IPS DF 6.9 (cell line): Measurements from ENCODE around the gene LMNA.
A peak's percentile ranks its signal among the peaks of the same experiment; 100 is the strongest.

Experiments
- DNase-seq: peaks from one replicate; pipeline ENCODE4 v3.0.0-alpha.2; 2013; ENCODE audit warnings: low read depth, low spot score
- H3K27ac ChIP-seq: one replicate; pipeline ENCODE4 v1.5.1; 2013; ENCODE audit warnings: low read length, control low read depth
- H3K27me3 ChIP-seq: 2 replicates; pipeline ENCODE4 v1.6.1; 2013; ENCODE audit warnings: mild to moderate bottlenecking, low read length; ENCODE audit not compliant: control insufficient read depth, insufficient read depth
- H3K36me3 ChIP-seq: 2 replicates; pipeline ENCODE4 v1.6.1; 2013; ENCODE audit warnings: low read length; ENCODE audit not compliant: control insufficient read depth, insufficient read depth
- H3K4me1 ChIP-seq: 2 replicates; pipeline ENCODE4 v1.6.1; 2013; ENCODE audit warnings: low read length; ENCODE audit not compliant: control insufficient read depth, insufficient read depth
- H3K4me3 ChIP-seq: 2 replicates; pipeline ENCODE4 v1.5.1; 2013; ENCODE audit warnings: mild to moderate bottlenecking, low read length
- H3K9me3 ChIP-seq: 2 replicates; pipeline ENCODE4 v1.6.1; 2013; ENCODE audit warnings: low read length, inconsistent platforms; ENCODE audit not compliant: control insufficient read depth, insufficient read depth
- whole genome bisulfite sequencing: extraction: QIAGEN DNeasy Blood & Tissue Kit; methylation state at CpG from one replicate; pipeline ENCODE4 v1.1.7; 2013; ENCODE audit warnings: mixed read lengths, missing lambda C conversion rate; ENCODE audit not compliant: insufficient read length, insufficient coverage; 5-methylcytosine and 5-hydroxymethylcytosine counted together

LMNA gene

DNA sequence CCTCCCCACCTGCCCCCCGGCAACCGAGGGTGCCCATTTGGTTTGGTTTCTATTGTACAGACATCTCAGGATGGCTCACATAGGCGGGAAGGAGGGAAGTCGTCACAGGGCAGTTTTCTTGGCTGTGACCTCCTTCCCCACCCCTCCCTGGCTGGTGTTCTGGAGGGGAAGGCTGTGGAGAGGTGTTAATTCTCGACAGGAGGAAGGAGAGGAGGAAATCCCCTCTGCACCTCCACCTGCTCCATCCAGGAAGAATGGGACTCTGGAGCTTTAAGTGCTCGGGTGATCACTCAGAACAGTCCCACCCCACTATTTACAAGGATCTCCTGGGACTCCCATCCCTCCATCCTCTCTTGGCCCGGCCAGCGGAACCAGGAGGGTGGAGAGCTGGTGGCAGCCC lies 39.9 kb upstream of the LMNA start:
- Histone ChIP-seq H3K27ac (no peak overlapping the region), H3K4me1 (peaks cover 29% of the 10 kb centered on the region)
- DNase-seq, result no peak

DNA sequence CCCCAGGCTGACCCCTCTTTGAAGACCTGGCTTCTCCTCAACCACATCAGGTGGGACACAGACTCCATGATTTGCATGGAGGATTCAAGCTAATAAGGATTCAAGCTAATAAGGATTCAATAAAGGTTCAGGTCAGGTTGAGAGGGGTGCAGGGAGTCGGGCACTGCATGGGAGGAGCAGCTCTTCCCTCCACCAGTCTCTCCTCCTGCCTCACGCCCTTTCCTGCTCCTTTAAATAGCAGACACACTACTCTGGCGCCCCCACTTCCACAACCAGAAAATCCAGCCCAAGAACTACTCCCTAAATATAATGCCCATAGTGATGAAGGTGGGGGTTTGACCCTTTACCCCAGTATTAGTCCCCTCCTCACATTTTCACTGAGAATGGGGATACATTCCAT lies 39.3 kb upstream of the LMNA start:
- H3K27ac ChIP-seq, result no peak overlapping the region
- WGBS, result no CpG with 5 or more reads among the region's 3 CpGs

More for the DNA sequence above, 39.9 kb upstream of the LMNA start:
- Histone ChIP-seq H3K27me3 (no peaks in the 10 kb centered on the region), H3K4me3 (no peak overlapping the region), H3K36me3 (0 out of 2 replicates have a peak, but pooled peaks cover 2% of the 10 kb centered on the region), H3K9me3 (no peaks in the 10 kb centered on the region)
- WGBS, result no CpG with 5 or more reads among the region's 8 CpGs

DNA sequence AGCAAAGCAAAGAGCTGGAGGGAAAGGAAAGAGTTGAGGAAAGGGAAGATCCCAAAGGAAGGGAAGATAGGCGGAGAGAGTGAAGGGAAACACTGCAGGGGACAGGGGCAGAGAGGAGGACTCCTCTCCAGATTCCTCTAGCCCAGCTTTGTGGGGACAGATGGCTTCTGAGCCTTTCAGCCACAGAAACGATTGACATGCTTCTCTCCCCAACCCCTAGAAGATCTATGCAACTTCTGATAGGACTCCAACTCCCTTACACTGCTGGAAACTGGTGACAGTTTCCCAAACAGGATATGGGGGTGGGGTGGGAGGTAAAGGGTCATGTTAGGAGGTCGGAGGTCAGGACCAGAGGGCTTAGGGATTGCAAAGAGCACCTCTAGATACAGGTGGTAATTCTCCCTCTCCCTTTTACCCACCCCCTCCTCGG lies 38.7 kb upstream of the LMNA start:
- H3K4me3 ChIP-seq, result no peak overlapping the region
- no CpG with 5 or more reads among the region's 4 CpGs for WGBS
- no peaks in the 10 kb centered on the region for H3K9me3 ChIP-seq
- no peak for DNase-seq
- H3K36me3 ChIP-seq, result no peaks in the 10 kb centered on the region
- no peak overlapping the region for H3K27ac ChIP-seq
- no peaks in the 10 kb centered on the region for H3K27me3 ChIP-seq
- peaks cover 29% of the 10 kb centered on the region for H3K4me1 ChIP-seq

More for the DNA sequence above, 39.3 kb upstream of the LMNA start:
- Histone ChIP-seq H3K4me3 (no peak overlapping the region), H3K9me3 (no peaks in the 10 kb centered on the region), H3K4me1 (peaks cover 29% of the 10 kb centered on the region), H3K27me3 (no peaks in the 10 kb centered on the region), H3K36me3 (no peaks in the 10 kb centered on the region)
- DNase-seq, result no peak

DNA sequence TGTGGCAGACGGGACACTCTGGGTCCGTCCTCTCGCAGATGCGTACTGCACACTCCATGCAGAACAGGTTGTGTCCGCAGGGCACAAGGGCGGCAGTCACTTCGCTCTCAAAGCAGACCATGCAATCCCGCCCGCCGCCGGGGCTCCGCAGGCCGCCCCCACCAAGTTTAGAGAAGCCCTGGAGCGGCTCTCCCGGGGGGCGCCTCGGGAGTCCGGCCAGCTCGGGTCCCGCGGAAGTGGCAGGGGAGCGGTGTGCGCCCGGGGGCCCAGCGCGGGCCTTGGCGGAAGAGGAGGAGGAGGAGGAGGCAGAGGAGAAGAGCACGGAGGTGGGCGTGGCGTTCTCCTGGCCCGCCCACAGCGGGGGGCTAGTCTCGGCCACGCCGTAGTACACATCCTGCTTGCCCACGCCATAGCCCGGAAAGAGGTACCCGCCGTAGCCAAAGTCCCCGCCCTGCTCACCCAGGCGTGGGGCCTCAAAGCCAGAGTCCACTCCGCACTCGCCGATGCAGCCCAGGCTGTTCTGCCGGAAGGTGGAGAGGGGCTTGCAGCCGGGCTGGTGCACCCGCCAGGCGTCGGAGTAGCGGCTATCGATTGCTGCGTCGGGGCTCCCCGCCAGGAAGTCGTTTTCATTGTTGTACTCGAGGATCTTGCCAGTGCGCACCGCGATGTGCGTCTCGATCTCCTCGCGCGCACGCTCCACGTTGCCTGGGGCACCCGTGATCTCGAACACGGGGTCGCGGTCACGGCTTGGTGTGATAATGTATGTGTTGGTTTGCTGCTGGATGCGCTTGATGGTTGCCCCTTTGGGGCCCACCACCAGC lies 37.7 kb upstream of the LMNA start:
- Histone ChIP-seq H3K36me3 (no peaks in the 10 kb centered on the region), H3K4me3 (no peak overlapping the region), H3K4me1 (peaks cover 29% of the 10 kb centered on the region), H3K9me3 (no peaks in the 10 kb centered on the region), H3K27ac (no peak overlapping the region), H3K27me3 (no peaks in the 10 kb centered on the region)
- no peak for DNase-seq
- no CpG with 5 or more reads among the region's 73 CpGs for WGBS

DNA sequence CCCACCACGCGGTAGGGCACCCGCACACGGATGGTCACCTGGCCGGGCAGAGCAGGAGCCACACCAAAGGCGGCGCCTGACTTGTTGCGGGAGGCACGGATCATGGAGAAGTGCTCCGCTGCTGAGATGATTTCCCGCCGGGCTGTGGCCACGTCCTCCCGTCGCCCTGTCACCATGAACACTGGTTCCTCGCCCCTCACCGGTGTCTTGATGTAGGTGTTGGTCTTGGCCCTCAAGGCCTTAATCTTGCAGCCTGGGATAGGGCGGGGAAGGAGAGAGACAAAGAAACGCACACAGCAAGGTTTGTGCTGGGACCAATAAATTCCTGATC lies 37.1 kb upstream of the LMNA start:
- Histone ChIP-seq H3K36me3 (no peaks in the 10 kb centered on the region), H3K27ac (no peak overlapping the region), H3K27me3 (no peaks in the 10 kb centered on the region), H3K9me3 (no peaks in the 10 kb centered on the region), H3K4me1 (peaks cover 28% of the 10 kb centered on the region), H3K4me3 (no peak overlapping the region)
- WGBS, result no CpG with 5 or more reads among the region's 19 CpGs
- no peak for DNase-seq

DNA sequence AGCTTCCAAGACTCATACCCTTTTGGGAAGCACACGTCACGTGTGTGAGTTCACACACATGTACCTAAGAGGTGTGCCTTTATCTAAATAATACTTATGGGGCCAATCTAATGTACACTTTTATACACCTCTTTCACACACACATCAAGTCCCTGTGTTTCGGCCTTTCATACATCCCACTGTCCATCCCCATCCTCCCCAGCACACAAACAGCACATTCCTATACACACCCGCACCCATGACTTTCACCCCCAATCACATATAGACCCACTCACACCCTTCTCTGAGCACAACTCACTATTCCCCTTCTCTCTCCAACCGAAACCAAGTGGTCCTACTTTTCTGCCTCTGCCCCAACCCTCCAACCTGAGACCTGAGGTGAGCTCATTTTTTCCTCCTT lies 35.8 kb upstream of the LMNA start:
- WGBS, result no CpG with 5 or more reads among the region's 5 CpGs

DNA sequence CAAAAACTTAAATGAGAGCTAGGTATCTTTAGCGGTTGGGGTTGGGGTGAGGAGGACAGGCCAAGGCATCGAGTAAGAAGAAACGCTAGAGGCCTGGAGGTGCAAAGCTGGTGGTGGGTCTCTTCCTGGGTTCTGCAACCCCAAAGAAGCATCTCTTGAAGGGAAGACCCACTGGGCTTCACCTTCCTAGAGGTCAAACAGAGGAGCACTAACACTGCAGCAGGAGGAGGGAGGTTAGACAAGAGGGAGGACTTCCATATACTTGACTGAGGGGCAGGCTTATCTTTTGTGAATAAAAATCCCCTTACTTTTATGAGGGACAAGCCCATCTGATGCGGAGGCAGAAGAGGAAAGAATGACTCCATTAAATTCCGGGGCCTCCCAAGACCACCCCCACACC lies 34.7 kb upstream of the LMNA start:
- H3K27me3 ChIP-seq, result no peaks in the 10 kb centered on the region
- no peak overlapping the region; the same call in 1 of the 2 replicates for H3K4me3 ChIP-seq
- DNase-seq, result no peak
- no peaks in the 10 kb centered on the region for H3K9me3 ChIP-seq
- H3K4me1 ChIP-seq, result peaks cover 23% of the 10 kb centered on the region
- no CpG with 5 or more reads among the region's 5 CpGs for WGBS
- H3K36me3 ChIP-seq, result no peaks in the 10 kb centered on the region
- H3K27ac ChIP-seq, result no peak overlapping the region

More for the DNA sequence above, 35.8 kb upstream of the LMNA start:
- H3K4me1 ChIP-seq, result peaks cover 21% of the 10 kb centered on the region
- no peak for DNase-seq
- no peaks in the 10 kb centered on the region for H3K27me3 ChIP-seq
- no peak overlapping the region for H3K4me3 ChIP-seq
- no peaks in the 10 kb centered on the region for H3K9me3 ChIP-seq
- H3K27ac ChIP-seq, result no peak overlapping the region
- no peaks in the 10 kb centered on the region for H3K36me3 ChIP-seq

DNA sequence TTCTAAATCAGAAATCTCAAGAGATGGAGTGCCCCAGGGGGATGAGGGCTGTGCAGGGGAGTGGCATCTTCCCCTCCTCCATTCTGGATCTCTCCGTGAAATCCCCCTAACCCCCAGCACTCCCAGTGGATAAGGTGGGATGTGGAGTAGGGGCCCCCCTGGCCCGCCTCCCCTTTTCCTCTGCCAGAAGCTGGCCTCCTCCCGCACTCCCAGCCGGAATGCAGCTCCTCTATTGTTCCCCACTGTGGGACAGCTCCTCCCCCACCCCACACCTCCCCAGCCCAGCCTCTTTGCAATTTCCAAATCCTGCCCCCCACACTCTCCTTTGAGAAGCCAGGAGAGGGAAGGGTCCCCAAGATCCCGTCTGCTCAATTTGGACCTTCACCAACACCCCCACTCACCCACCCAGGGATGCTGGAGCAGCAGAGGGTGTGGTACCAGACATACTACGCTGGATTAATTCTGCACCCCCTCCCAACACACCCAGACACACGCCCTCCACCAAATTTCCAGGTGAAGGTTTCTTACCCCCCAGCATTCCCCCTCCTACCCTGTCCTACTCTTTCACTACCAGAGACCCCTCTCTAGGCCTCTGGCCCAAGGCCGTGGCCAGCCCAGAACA lies 34.2 kb upstream of the LMNA start:
- DNase-seq, result no peak
- no peak overlapping the region for H3K27ac ChIP-seq
- H3K4me3 ChIP-seq, result peak overlapping the region; percentile 49; the same call in 1 of the 2 replicates
- H3K27me3 ChIP-seq, result no peaks in the 10 kb centered on the region
- no peaks in the 10 kb centered on the region for H3K36me3 ChIP-seq
- H3K9me3 ChIP-seq, result no peaks in the 10 kb centered on the region
- WGBS, result no CpG with 5 or more reads among the region's 8 CpGs
- H3K4me1 ChIP-seq, result peaks cover 20% of the 10 kb centered on the region

DNA sequence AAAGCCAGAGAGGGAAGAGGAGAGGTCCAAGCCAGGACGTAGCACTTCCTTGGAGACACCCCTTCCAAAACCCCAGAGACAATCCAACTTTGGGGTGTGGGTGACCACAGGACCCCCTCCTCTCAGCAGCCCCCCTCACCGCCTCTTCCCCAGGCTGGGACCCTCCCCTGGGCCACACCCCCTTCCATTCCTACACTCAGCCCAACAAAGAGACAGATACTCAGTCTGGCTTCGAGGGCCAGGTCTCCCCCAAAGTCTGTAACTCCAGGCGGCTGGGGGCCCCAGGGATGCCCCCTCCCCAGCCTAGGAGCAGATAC lies 33.7 kb upstream of the LMNA start:
- Histone ChIP-seq H3K27ac (no peak overlapping the region), H3K4me3 (peak overlapping the region; percentile 49), H3K36me3 (no peaks in the 10 kb centered on the region)

DNA sequence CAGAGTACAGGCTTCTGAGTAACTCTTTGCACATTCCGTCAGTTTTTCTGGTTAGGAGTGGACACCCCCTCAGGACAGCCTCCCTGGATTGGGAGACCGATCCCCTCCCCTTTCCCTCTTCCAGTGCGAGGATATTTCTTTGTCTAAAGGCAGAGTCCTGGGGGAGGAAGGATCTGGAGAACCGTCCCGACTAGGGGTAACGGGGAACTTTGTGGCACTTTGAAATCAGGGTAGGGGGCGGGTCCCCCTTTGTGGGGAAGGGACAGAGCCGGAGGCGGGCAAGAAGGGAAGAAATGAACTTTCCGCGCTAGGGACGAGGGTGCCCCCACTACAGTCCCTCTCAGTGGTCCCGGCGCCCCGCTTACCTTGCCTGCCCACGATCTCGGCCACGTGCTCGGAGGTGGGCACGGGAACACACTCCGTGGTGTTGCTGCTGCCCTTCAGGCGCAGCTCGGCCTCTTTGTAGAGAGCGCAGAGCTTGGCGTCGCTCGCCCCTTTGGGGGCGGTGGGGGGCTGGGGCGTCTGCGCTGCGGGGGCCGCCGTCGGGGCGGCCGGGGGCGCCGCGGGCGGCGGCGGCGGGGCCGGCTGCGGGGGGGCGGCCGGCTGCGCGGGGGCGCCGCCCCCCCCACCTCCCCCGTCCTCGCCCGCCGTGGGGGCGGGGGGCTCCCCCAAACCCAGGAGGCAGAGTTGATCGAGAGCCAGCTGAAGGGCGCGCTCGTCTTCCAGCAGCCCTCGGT lies 33.2 kb upstream of the LMNA start:
- H3K4me1 ChIP-seq, result peaks cover 14% of the 10 kb centered on the region

More for the DNA sequence above, 33.7 kb upstream of the LMNA start:
- H3K4me1 ChIP-seq, result peaks cover 17% of the 10 kb centered on the region
- H3K9me3 ChIP-seq, result no peaks in the 10 kb centered on the region
- no peaks in the 10 kb centered on the region for H3K27me3 ChIP-seq
- DNase-seq, result no peak
- no CpG with 5 or more reads among the region's 4 CpGs for WGBS

More for the DNA sequence above, 33.2 kb upstream of the LMNA start:
- Histone ChIP-seq H3K9me3 (no peaks in the 10 kb centered on the region), H3K27me3 (no peaks in the 10 kb centered on the region), H3K36me3 (no peaks in the 10 kb centered on the region), H3K27ac (no peak overlapping the region), H3K4me3 (peak overlapping the region; percentile 49)
- no peak for DNase-seq
- WGBS, result no CpG with 5 or more reads among the region's 61 CpGs
